SK-N-SH (cell line): ENCODE data around the gene TCEANC. TPM values are rescaled to one million over a fixed set of nuclear protein-coding genes. Genes with fewer than 3 reads are reported as not detected.

Source experiments
- CTCF ChIA-PET: fragments of 300-600, 350-600 bp; formaldehyde crosslinking; extraction: SDS; loops from one replicate; lab custom pipeline; 2021; lab: Yijun Ruan, JAX
- POLR2A ChIA-PET: fragments of 350-600 bp; sonication (Branson Sonifier 250); formaldehyde crosslinking; extraction: SDS; loops from one replicate; lab custom pipeline; 2020; ENCODE audit warnings: antibody characterized with exemption, inconsistent platforms; lab: Yijun Ruan, JAX
- DNase-seq: peaks from one replicate; pipeline ENCODE4 v3.0.0; 2012
- H2AFZ ChIP-seq: fragments of 200-600 bp; sonication (generic); 2 replicates; pipeline ENCODE4 v1.8.1; 2016; ENCODE audit warnings: antibody characterized with exemption, mild to moderate bottlenecking, low read depth
- H3F3A ChIP-seq: fragments of 200-600 bp; sonication (generic); replicated peaks from 2 replicates; pipeline ENCODE3; 2016; ENCODE audit warnings: antibody characterized with exemption, mild to moderate bottlenecking; ENCODE audit not compliant: insufficient read depth
- H3K27ac ChIP-seq, 2 experiments: fragments of 200-500 bp in 1 of 2; fragments of 200-600 bp in 1 of 2; sonication (Bioruptor generic) in 1 of 2; sonication (generic), shearing (Covaris generic) in 1 of 2; 2 replicates each; pipeline versions ENCODE4 v1.5.1 to v1.6.1; 2014 to 2016; ENCODE audit warnings: low read depth in 2 of 2, inconsistent platforms in 1 of 2, low read length in 1 of 2, mild to moderate bottlenecking in 1 of 2, mixed read lengths in 1 of 2
- H3K27me3 ChIP-seq: fragments of 200-600 bp; sonication (generic), shearing (Covaris generic); 2 replicates; pipeline ENCODE4 v1.6.1; 2016; ENCODE audit warnings: mixed run types; ENCODE audit not compliant: insufficient read depth
- H3K36me3 ChIP-seq, 2 experiments: fragments of 200-500 bp in 1 of 2; fragments of 200-600 bp in 1 of 2; sonication (Bioruptor generic) in 1 of 2; sonication (generic) in 1 of 2; replicated peaks in 1 of 2; 2 replicates each; pipeline versions ENCODE3 to v1.5.1; 2014 to 2016; ENCODE audit warnings: low read length in 1 of 2, mild to moderate bottlenecking in 1 of 2; ENCODE audit not compliant: insufficient read depth in 2 of 2, control insufficient read depth in 1 of 2
- H3K4me1 ChIP-seq, 2 experiments: fragments of 200-500 bp in 1 of 2; fragments of 200-600 bp in 1 of 2; sonication (Bioruptor generic) in 1 of 2; sonication (generic), shearing (Covaris generic) in 1 of 2; 2 replicates each; pipeline versions ENCODE4 v1.5.1 to v1.6.1; 2014 to 2016; ENCODE audit warnings: low read depth in 1 of 2, low read length in 1 of 2, mixed run types in 1 of 2; ENCODE audit not compliant: insufficient read depth in 2 of 2, control insufficient read depth in 1 of 2
- H3K4me2 ChIP-seq: fragments of 200-600 bp; sonication (generic), shearing (Covaris generic); 2 replicates; pipeline ENCODE4 v1.6.1; 2017; ENCODE audit warnings: mixed run types
- H3K4me3 ChIP-seq, 2 experiments: fragments of 200-500 bp in 1 of 2; fragments of 200-600 bp in 1 of 2; sonication (Bioruptor generic) in 1 of 2; sonication (generic), shearing (Covaris generic) in 1 of 2; 2 replicates each; pipeline versions ENCODE4 v1.5.1 to v1.8.1; 2014 to 2016; ENCODE audit warnings: low read depth in 2 of 2, inconsistent platforms in 1 of 2, low read length in 1 of 2, mild to moderate bottlenecking in 1 of 2, mixed read lengths in 1 of 2, moderate library complexity in 1 of 2
- H3K79me2 ChIP-seq: fragments of 200-600 bp; sonication (generic); 2 replicates; pipeline ENCODE4 v1.8.1; 2017; ENCODE audit warnings: mild to moderate bottlenecking; ENCODE audit not compliant: insufficient read depth
- H3K9ac ChIP-seq: fragments of 200-600 bp; sonication (generic); 2 replicates; pipeline ENCODE4 v1.6.1; 2017; ENCODE audit warnings: mixed run types
- H3K9me2 ChIP-seq: fragments of 200-600 bp; sonication (generic); 2 replicates; pipeline ENCODE4 v1.6.1; 2017; ENCODE audit warnings: mixed run types
- H3K9me3 ChIP-seq: fragments of 200-600 bp; sonication (generic); 2 replicates; pipeline ENCODE4 v1.6.1; 2017; ENCODE audit warnings: mixed run types, mild to moderate bottlenecking, moderate library complexity
- H4K20me1 ChIP-seq: fragments of 200-600 bp; sonication (generic); 2 replicates; pipeline ENCODE4 v1.6.1; 2017; ENCODE audit warnings: mild to moderate bottlenecking, mixed run types; ENCODE audit not compliant: insufficient read depth
- MAX ChIP-seq: IDR thresholded peaks from 2 replicates; pipeline ENCODE4 v1.4.0; 2012; ENCODE audit warnings: low read depth
- MXI1 ChIP-seq: IDR thresholded peaks from 2 replicates; pipeline ENCODE4 v1.6.1; 2012; ENCODE audit warnings: mild to moderate bottlenecking, low read depth, low read length, improper control_type of control experiment
- POLR2AphosphoS5 ChIP-seq: IDR thresholded peaks from 2 replicates; pipeline ENCODE4 v1.6.1; 2012; ENCODE audit warnings: low read depth, low read length
- USF1 ChIP-seq: IDR thresholded peaks from 2 replicates; pipeline ENCODE4 v1.4.0; 2012; ENCODE audit warnings: low read depth, borderline replicate concordance
- WGBS: methylation state at CpG from one replicate; pipeline ENCODE4 v1.1.6; 2017; ENCODE audit warnings: low lambda C conversion rate; 5-methylcytosine and 5-hydroxymethylcytosine counted together
- polyA plus RNA-seq, 3 experiments: library from polyadenylated mRNA; depleted of rRNA; stranded (reverse); fragments of >200 nt; gene quantifications; 2 replicates each; pipeline ENCODE4 v1.2.3, GENCODE V29; 2012
- TF ChIP-seq, protein P1 (sequence below): fragments of 150-350 bp; IDR thresholded peaks from 2 replicates; pipeline ENCODE4 v1.6.1; 2017; ENCODE audit warnings: antibody characterized with exemption, low read length, low read depth, borderline replicate concordance
- TF ChIP-seq, protein P2 (sequence below): IDR thresholded peaks from 2 replicates; pipeline ENCODE4 v1.6.1; 2012; ENCODE audit warnings: mild to moderate bottlenecking, low read depth, low read length, moderate library complexity

The TCEANC gene
- polyA plus RNA-seq, 1 of the 3 experiments (the other 2 are of a cell fraction): 0.84 TPM

DNA sequence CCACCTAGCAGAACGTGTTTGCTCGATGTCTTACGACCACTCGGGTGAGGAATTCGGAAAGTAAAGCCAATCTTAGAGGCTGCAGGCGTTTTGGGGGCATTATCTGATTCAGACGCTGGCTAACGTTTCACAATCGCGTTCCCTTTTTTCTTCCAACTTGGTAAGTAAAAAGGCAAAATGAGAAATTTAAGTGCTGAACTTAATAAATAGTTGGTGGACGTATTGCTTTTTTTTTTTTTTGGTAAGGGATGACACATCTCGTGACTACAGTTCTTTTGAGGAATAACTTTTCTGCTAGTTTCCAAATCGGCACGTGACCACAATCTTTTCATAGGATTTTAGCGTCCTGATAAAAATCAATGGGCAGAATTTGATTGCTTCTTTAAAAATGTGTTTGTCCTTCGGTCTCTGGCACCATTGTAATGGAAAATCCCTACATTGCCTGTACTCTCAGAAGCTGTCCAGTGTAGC is 36.8 kb downstream of the TCEANC start:
- CTCF ChIA-PET: interaction anchor here (0.7 to 1.8 kb wide), 2 partner anchors 13 to 342 kb away, joined by 4 read pairs; no protein-coding TSS in a partner anchor
- Histone ChIP-seq H3K79me2 (peaks cover 55% of the 10 kb centered on the region), H3K27ac (peak overlapping the region; percentile 87 to 88), H3K4me3 (peak overlapping the region; percentile 91 to 95), H3F3A (no peaks in the 10 kb centered on the region), H3K27me3 (no peaks in the 10 kb centered on the region; the same call in 1 of the 2 replicates), H2AFZ (peak overlapping the region; percentile 91), H3K9me2 (no peaks in the 10 kb centered on the region), H4K20me1 (peaks cover 36% of the 10 kb centered on the region), H3K9ac (peak overlapping the region; percentile 94), H3K36me3 (no peaks in the 10 kb centered on the region), H3K4me2 (peak overlapping the region; percentile 94), H3K4me1 (peaks cover 2 to 22% of the 10 kb centered on the region in 2 experiments), H3K9me3 (no peaks in the 10 kb centered on the region)
- peak; percentile 77 for TF ChIP-seq USF1
- no peak for TF ChIP-seq MAX
- no peak for DNase-seq
- whole genome bisulfite sequencing: 5% methylated on average over 16 of the region's 16 CpGs
- POLR2A ChIA-PET: no interaction called here

- Histone ChIP-seq H3F3A (no peaks in the 10 kb centered on the region), H3K9me3 (no peaks in the 10 kb centered on the region), H3K9ac (peak overlapping the region; percentile 94; the same call in 1 of the 2 replicates), H3K4me3 (no peak overlapping the region; a peak in 1 of 4 replicates), H3K27ac (no peak overlapping the region), H4K20me1 (peaks cover 44% of the 10 kb centered on the region), H3K79me2 (peaks cover 66% of the 10 kb centered on the region), H3K36me3 (no peaks in the 10 kb centered on the region), H3K9me2 (no peaks in the 10 kb centered on the region), H3K27me3 (no peaks in the 10 kb centered on the region; the same call in 1 of the 2 replicates), H3K4me1 (peaks cover 2 to 22% of the 10 kb centered on the region in 2 experiments), H3K4me2 (peak overlapping the region; percentile 94), H2AFZ (no peak overlapping the region)
- 83% methylated on average over 3 of the region's 3 CpGs for WGBS
- TF ChIP-seq, protein P1, sequence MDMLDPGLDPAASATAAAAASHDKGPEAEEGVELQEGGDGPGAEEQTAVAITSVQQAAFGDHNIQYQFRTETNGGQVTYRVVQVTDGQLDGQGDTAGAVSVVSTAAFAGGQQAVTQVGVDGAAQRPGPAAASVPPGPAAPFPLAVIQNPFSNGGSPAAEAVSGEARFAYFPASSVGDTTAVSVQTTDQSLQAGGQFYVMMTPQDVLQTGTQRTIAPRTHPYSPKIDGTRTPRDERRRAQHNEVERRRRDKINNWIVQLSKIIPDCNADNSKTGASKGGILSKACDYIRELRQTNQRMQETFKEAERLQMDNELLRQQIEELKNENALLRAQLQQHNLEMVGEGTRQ: no peak
- TF ChIP-seq POLR2AphosphoS5 (no peak), MXI1 (no peak)
- TF ChIP-seq, protein P2, sequence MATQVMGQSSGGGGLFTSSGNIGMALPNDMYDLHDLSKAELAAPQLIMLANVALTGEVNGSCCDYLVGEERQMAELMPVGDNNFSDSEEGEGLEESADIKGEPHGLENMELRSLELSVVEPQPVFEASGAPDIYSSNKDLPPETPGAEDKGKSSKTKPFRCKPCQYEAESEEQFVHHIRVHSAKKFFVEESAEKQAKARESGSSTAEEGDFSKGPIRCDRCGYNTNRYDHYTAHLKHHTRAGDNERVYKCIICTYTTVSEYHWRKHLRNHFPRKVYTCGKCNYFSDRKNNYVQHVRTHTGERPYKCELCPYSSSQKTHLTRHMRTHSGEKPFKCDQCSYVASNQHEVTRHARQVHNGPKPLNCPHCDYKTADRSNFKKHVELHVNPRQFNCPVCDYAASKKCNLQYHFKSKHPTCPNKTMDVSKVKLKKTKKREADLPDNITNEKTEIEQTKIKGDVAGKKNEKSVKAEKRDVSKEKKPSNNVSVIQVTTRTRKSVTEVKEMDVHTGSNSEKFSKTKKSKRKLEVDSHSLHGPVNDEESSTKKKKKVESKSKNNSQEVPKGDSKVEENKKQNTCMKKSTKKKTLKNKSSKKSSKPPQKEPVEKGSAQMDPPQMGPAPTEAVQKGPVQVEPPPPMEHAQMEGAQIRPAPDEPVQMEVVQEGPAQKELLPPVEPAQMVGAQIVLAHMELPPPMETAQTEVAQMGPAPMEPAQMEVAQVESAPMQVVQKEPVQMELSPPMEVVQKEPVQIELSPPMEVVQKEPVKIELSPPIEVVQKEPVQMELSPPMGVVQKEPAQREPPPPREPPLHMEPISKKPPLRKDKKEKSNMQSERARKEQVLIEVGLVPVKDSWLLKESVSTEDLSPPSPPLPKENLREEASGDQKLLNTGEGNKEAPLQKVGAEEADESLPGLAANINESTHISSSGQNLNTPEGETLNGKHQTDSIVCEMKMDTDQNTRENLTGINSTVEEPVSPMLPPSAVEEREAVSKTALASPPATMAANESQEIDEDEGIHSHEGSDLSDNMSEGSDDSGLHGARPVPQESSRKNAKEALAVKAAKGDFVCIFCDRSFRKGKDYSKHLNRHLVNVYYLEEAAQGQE: no peak
- CTCF ChIA-PET: no interaction called here
- POLR2A ChIA-PET: no interaction called here
- no peak for DNase-seq
Observed at GRCh38 chrX:13690836-13691235, 37.9 kb downstream of the TCEANC start.
